ENCODE data around the gene HMOX2. TPM values are rescaled to one million over a fixed set of nuclear protein-coding genes. Genes with fewer than 3 reads are reported as not detected.
A peak's percentile ranks its signal among the peaks of the same experiment; 100 is the strongest.

HMOX2 gene
- total and polyA plus RNA-seq, 12 donors, result 58.4 to 251 (median 85.3) TPM

- TF ChIP-seq CTCF (IDR thresholded peaks at IDR 0.05), result no peak
- intact Hi-C loops (cut with DNase I), result no loop called here
- Histone ChIP-seq H3K36me3 (peaks cover 0 to 65% (median 18%) of the 10 kb centered on the region in 9 donors), H3K27me3 (no peaks in the 10 kb centered on the region), H3K4me1 (peaks cover 0 to 49% (median 32%) of the 10 kb centered on the region in 9 donors), H3K27ac (peak overlapping the region in 4 of 10 donors; percentile 1 to 88 (median 41)), H3K4me3 (no peak overlapping the region), H3K9me3 (no peaks in the 10 kb centered on the region)
- 69 to 74% methylated on average over 1 of the region's 1 CpG for WGBS, 2 donors
- ATAC-seq (no peak), DNase-seq (no peak)
Measured at GRCh38 chr16:4488499-4488967, 12.3 kb downstream of the HMOX2 start.

GRCh38 chr16:4489030-4489429, 12.8 kb downstream of the HMOX2 start:
- 88 to 89% methylated on average over 5 of the region's 5 CpGs for WGBS, 2 donors
- peaks cover 0 to 60% (median 14%) of the 10 kb centered on the region in 9 donors for H3K36me3 ChIP-seq
- no peaks in the 10 kb centered on the region for H3K9me3 ChIP-seq
- ATAC-seq, result no peak
- H3K27ac ChIP-seq, result peak overlapping the region in 2 of 10 donors; percentile 56 to 88
- DNase-seq, result no peak
- intact Hi-C loops (cut with DNase I), result no loop called here
- H3K27me3 ChIP-seq, result no peaks in the 10 kb centered on the region
- H3K4me1 ChIP-seq, result peaks cover 0 to 49% (median 32%) of the 10 kb centered on the region in 9 donors
- H3K4me3 ChIP-seq, result no peak overlapping the region
- no peak for TF ChIP-seq CTCF (IDR thresholded peaks at IDR 0.05)

GRCh38 chr16:4491898-4492297, 15.7 kb downstream of the HMOX2 start:
- DNase-seq (no peak), ATAC-seq (no peak)
- 98% methylated on average over 4 of the region's 4 CpGs for WGBS, 2 donors
- H3K36me3 ChIP-seq, result peaks cover 0 to 45% (median 10%) of the 10 kb centered on the region in 9 donors
- intact Hi-C loops (cut with DNase I), result no loop called here
- H3K27me3 ChIP-seq, result no peaks in the 10 kb centered on the region
- H3K9me3 ChIP-seq, result no peaks in the 10 kb centered on the region
- peaks cover 0 to 55% (median 17%) of the 10 kb centered on the region in 9 donors for H3K4me1 ChIP-seq
- TF ChIP-seq CTCF (IDR thresholded peaks at IDR 0.05), result no peak
- no peak overlapping the region for H3K4me3 ChIP-seq
- no peak overlapping the region for H3K27ac ChIP-seq

- 90% methylated on average over 6 of the region's 6 CpGs for WGBS, 2 donors
- peaks cover 0 to 46% (median 3%) of the 10 kb centered on the region in 9 donors for H3K36me3 ChIP-seq
- peak overlapping the region in 1 of 10 donors; percentile 22 for H3K27ac ChIP-seq
- intact Hi-C loops (cut with DNase I), result no loop called here
- DNase-seq (no peak), ATAC-seq (peak in 3 of 8 donors; percentile 15 to 39 (median 27))
- peaks cover 0 to 36% (median 13%) of the 10 kb centered on the region in 9 donors for H3K4me1 ChIP-seq
- H3K4me3 ChIP-seq, result no peak overlapping the region
- H3K27me3 ChIP-seq, result no peaks in the 10 kb centered on the region
- H3K9me3 ChIP-seq, result no peaks in the 10 kb centered on the region
- TF ChIP-seq CTCF (IDR thresholded peaks at IDR 0.05), result no peak
Measured at GRCh38 chr16:4494746-4495490, 18.7 kb downstream of the HMOX2 start.
